K562 (cell line): ENCODE measurements around the gene LAMB4. TPM values are rescaled to one million over a fixed set of nuclear protein-coding genes. Genes with fewer than 3 reads are reported as not detected.

Experiments used
- ATAC-seq: fragments of 200-7000 bp; cut with Tn5 transposase; 3 replicates; pipeline ENCODE4 v1.9.1; 2020; ENCODE audit warnings: moderate library complexity
- BruUV-seq: library from RNA; stranded (reverse); fragments of 400-500 nt; replicated peaks from 2 replicates; lab custom pipeline; 2021; lab: Mats Ljungman, UMichigan
- CTCF ChIA-PET: fragments of 300-600 bp; formaldehyde crosslinking; extraction: SDS; loops from one replicate; lab custom pipeline; 2021; ENCODE audit warnings: low intra/inter-chr PET ratio; lab: Yijun Ruan, JAX
- POLR2A ChIA-PET: fragments of 300-600, 350-650 bp; sonication (Branson Sonifier 250); formaldehyde crosslinking; extraction: SDS; loops from one replicate; lab custom pipeline; 2021; ENCODE audit warnings: antibody characterized with exemption, inconsistent platforms; lab: Yijun Ruan, JAX
- DNase-seq, 4 experiments: peaks; one replicate each; pipeline versions ENCODE4 v3.0.0 to v3.0.0-alpha.2; 2011 to 2018; ENCODE audit warnings: low spot score in 3 of 4, mixed read lengths in 3 of 4; ENCODE audit errors: extremely low read depth in 1 of 4
- FAIRE-seq: peaks from 2 replicates; lab custom pipeline; 2011; peaks lifted over from hg19 to GRCh38; lab: Jason Lieb, UNC
- H2AFZ ChIP-seq: 2 replicates; pipeline ENCODE4 v1.6.0; 2011; ENCODE audit warnings: low read depth, low read length, control low read depth, inconsistent platforms
- H3K27ac ChIP-seq: fragments of 200-600 bp; 3 replicates; pipeline ENCODE4 v1.8.0; 2011; ENCODE audit warnings: low read depth, mild to moderate bottlenecking, control low read depth, inconsistent platforms, low read length, moderate library complexity, mixed read lengths; ENCODE audit errors: extremely low read depth
- H3K27me3 ChIP-seq, 2 experiments: fragments of 300-600 bp in 1 of 2; 2 replicates in 1 of 2; 3 replicates in 1 of 2; pipeline versions ENCODE4 v1.6.0 to v1.8.0; 2011; ENCODE audit warnings: inconsistent platforms in 2 of 2, low read length in 2 of 2, mild to moderate bottlenecking in 1 of 2, mixed read lengths in 1 of 2, moderate library complexity in 1 of 2; ENCODE audit not compliant: control insufficient read depth in 2 of 2, insufficient read depth in 2 of 2
- H3K36me3 ChIP-seq: fragments of 300-600 bp; 3 replicates; pipeline ENCODE4 v1.8.0; 2011; ENCODE audit warnings: mild to moderate bottlenecking, low read length, inconsistent platforms; ENCODE audit not compliant: control insufficient read depth, insufficient read depth
- H3K4me1 ChIP-seq, 2 experiments: fragments of 200-600 bp in 1 of 2; replicated peaks in 1 of 2; 2 replicates in 1 of 2; 3 replicates in 1 of 2; pipeline versions ENCODE4 v1.5.1 to v1.8.0; 2011; ENCODE audit warnings: inconsistent platforms in 2 of 2, low read length in 2 of 2, mild to moderate bottlenecking in 1 of 2, mixed read lengths in 1 of 2, moderate library complexity in 1 of 2; ENCODE audit not compliant: control insufficient read depth in 2 of 2, insufficient read depth in 2 of 2
- H3K4me2 ChIP-seq: 2 replicates; pipeline ENCODE4 v1.6.1; 2011; ENCODE audit warnings: low read length, control low read depth, inconsistent platforms, mixed read lengths; ENCODE audit not compliant: insufficient read depth
- H3K4me3 ChIP-seq: fragments of 200-600 bp; sonication (generic), shearing (Covaris generic); 2 replicates; pipeline ENCODE4 v1.5.1; 2016; ENCODE audit warnings: control low read depth, inconsistent platforms
- H3K79me2 ChIP-seq: fragments of 200-600 bp; 3 replicates; pipeline ENCODE4 v1.8.0; 2011; ENCODE audit warnings: low read length, inconsistent platforms; ENCODE audit not compliant: control insufficient read depth, insufficient read depth
- H3K9ac ChIP-seq, 2 experiments: 2 replicates each; pipeline versions ENCODE4 v1.6.0 to v1.6.1; 2011; ENCODE audit warnings: low read depth in 2 of 2, low read length in 2 of 2, control low read depth in 1 of 2, inconsistent platforms in 1 of 2, mild to moderate bottlenecking in 1 of 2, mixed read lengths in 1 of 2; ENCODE audit not compliant: insufficient read depth in 1 of 2
- H3K9me1 ChIP-seq: one replicate; pipeline ENCODE4 v1.6.0; 2011; ENCODE audit warnings: inconsistent platforms, mild to moderate bottlenecking, low read length, moderate library complexity; ENCODE audit not compliant: control insufficient read depth, insufficient read depth
- H3K9me3 ChIP-seq: replicated peaks from 2 replicates; pipeline ENCODE4 v1.5.1; 2011; ENCODE audit warnings: low read depth, low read length, inconsistent platforms; ENCODE audit not compliant: control insufficient read depth, insufficient read depth
- H4K20me1 ChIP-seq: replicated peaks from 2 replicates; pipeline ENCODE4 v1.6.1; 2011; ENCODE audit warnings: low read length, inconsistent platforms, mixed read lengths; ENCODE audit not compliant: control insufficient read depth, insufficient read depth
- ESRRB ChIP-seq: fragments of 250-450 bp; sonication (Bioruptor Pico); IDR thresholded peaks from 2 replicates; pipeline ENCODE4 v1.5.0; 2020; ENCODE audit warnings: mild to moderate bottlenecking, moderate library complexity, borderline replicate concordance
- SNIP1 ChIP-seq: fragments of 450-650 bp; IDR thresholded peaks from 2 replicates; pipeline ENCODE4 v1.7.1; 2017; ENCODE audit warnings: low read depth, mild to moderate bottlenecking
- ZNF24 ChIP-seq: fragments of 450-650 bp; IDR thresholded peaks from 2 replicates; pipeline ENCODE4 v1.6.1; 2016
- WGBS: fragments of 100-300 bp; shearing (Covaris generic); methylation state at CpG from one replicate; pipeline ENCODE4 v1.1.6; 2016; ENCODE audit warnings: low coverage, mixed read lengths; ENCODE audit not compliant: insufficient coverage; ENCODE audit errors: missing lambda C conversion rate; 5-methylcytosine and 5-hydroxymethylcytosine counted together
- in situ Hi-C: fragments of 300-500 bp; cut with MboI; formaldehyde crosslinking; loops from 4 replicates; pipeline ENCODE4 v1.15.0; 2018; ENCODE audit warnings: inconsistent platforms, mixed read lengths
- intact Hi-C: fragments of 100-400 bp; cut with micrococcal nuclease; formaldehyde crosslinking; loops from 2 replicates; pipeline ENCODE4 v1.14.2; 2022
- polyA plus RNA-seq, 8 experiments: library from polyadenylated mRNA; depleted of rRNA in 4 of 8; stranded (reverse) in 5 of 8; unstranded in 3 of 8; fragments of >200 nt; fragmentation: Nextera tagmentation in 2 of 8; fragmentation: Illumina TruSeq in 1 of 8; extraction: Ambion mirVana in 2 of 8; extraction: Trizol in 1 of 8; gene quantifications; 2 replicates each; pipeline versions ENCODE4 v1.2.1 to v1.2.3, GENCODE V29; 2011 to 2014; ENCODE audit warnings: inconsistent platforms in 1 of 8, missing spikeins in 1 of 8
- total RNA-seq, 7 experiments: library from RNA; depleted of rRNA in 6 of 7; stranded (reverse); fragments of >200 nt in 6 of 7; fragmentation: Illumina TruSeq in 2 of 7; extraction: Trizol in 2 of 7; gene quantifications; 2 replicates each; pipeline versions ENCODE4 v1.2.1 to v1.2.3, GENCODE V29; 2011 to 2021; ENCODE audit warnings: low replicate concordance in 1 of 7
- TF ChIP-seq, protein P1 (sequence below), 3 experiments: IDR thresholded peaks in 2 of 3; conservative IDR thresholded peaks in 1 of 3; 2 replicates each; pipeline ENCODE4 v1.5.1; 2011 to 2012; ENCODE audit warnings: low read length in 3 of 3, mild to moderate bottlenecking in 3 of 3, control low read depth in 2 of 3, improper control_type of control experiment in 1 of 3, inconsistent platforms in 1 of 3, low read depth in 1 of 3, mixed read lengths in 1 of 3, moderate library complexity in 1 of 3; ENCODE audit not compliant: insufficient read depth in 2 of 3

The LAMB4 gene
- total and polyA plus RNA-seq, 9 of the 15 experiments (the other 6 are each of a cell fraction or from before 2014, with no cell fraction given) = 0.06 to 0.13 (median 0.07) TPM; not detected in 6

DNA sequence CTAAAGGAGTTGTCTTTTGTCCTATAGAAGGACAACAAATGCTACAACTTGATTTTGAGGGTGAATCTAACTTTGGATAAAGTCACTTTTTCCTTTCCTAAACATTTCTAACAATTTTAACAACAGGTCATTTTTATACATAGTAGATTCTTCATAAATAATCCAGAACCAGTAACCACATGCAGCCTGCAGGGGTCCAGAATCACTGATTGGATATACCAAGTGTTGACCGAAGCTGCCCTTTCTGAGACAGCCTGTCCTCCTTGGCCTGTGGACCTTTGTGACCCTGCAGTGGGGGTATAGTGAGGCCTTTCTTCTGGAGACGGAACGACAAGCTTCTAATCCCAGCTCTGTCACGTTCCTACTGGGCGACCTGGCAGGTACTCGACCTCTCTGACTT lies 34.8 kb upstream of the LAMB4 start:
- ATAC-seq (peak; percentile 81), DNase-seq (no peak), FAIRE-seq (no peak)
- Histone ChIP-seq H3K9me3 (no peaks in the 10 kb centered on the region), H3K4me2 (no peak overlapping the region), H2AFZ (no peak overlapping the region), H3K79me2 (no peaks in the 10 kb centered on the region), H3K4me1 (no peaks in the 10 kb centered on the region), H4K20me1 (no peaks in the 10 kb centered on the region), H3K36me3 (no peaks in the 10 kb centered on the region), H3K9ac (no peak overlapping the region), H3K9me1 (no peaks in the 10 kb centered on the region), H3K27ac (no peak overlapping the region), H3K4me3 (no peak overlapping the region), H3K27me3 (no peaks in the 10 kb centered on the region)
- BruUV-seq = no TSS peak
- 13% methylated on average over 6 of the region's 6 CpGs for WGBS
- ChIA-PET POLR2A (interaction anchor here (0.6 to 0.7 kb wide), 3 partner anchors 9 to 218 kb away, joined by 3 to 4 read pairs (median 3); no protein-coding TSS in a partner anchor), CTCF (no interaction called here)
- in situ Hi-C loops = no loop called here
- intact Hi-C loops = no loop called here
- TF ChIP-seq, protein P1, sequence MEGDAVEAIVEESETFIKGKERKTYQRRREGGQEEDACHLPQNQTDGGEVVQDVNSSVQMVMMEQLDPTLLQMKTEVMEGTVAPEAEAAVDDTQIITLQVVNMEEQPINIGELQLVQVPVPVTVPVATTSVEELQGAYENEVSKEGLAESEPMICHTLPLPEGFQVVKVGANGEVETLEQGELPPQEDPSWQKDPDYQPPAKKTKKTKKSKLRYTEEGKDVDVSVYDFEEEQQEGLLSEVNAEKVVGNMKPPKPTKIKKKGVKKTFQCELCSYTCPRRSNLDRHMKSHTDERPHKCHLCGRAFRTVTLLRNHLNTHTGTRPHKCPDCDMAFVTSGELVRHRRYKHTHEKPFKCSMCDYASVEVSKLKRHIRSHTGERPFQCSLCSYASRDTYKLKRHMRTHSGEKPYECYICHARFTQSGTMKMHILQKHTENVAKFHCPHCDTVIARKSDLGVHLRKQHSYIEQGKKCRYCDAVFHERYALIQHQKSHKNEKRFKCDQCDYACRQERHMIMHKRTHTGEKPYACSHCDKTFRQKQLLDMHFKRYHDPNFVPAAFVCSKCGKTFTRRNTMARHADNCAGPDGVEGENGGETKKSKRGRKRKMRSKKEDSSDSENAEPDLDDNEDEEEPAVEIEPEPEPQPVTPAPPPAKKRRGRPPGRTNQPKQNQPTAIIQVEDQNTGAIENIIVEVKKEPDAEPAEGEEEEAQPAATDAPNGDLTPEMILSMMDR (IDR thresholded peaks at IDR 0.05 in 2 of 3, conservative IDR thresholded peaks at IDR 0.05 in 1 of 3; ENCODE audit: insufficient read depth in 2 of 3, low read depth in 1 of 3, low read length in 3 of 3) = peak in 1 of 3 experiments; percentile 32; a peak in 1 of 6 replicates
- no peak for TF ChIP-seq SNIP1

GRCh38 chr7:108164342-108164741 lies 34.2 kb upstream of the LAMB4 start:
- Histone ChIP-seq H3K4me2 (no peak overlapping the region), H3K36me3 (no peaks in the 10 kb centered on the region), H3K9ac (no peak overlapping the region), H3K27me3 (no peaks in the 10 kb centered on the region), H3K9me3 (no peaks in the 10 kb centered on the region), H3K4me3 (no peak overlapping the region), H2AFZ (no peak overlapping the region), H4K20me1 (no peaks in the 10 kb centered on the region), H3K79me2 (no peaks in the 10 kb centered on the region), H3K9me1 (no peaks in the 10 kb centered on the region), H3K4me1 (no peaks in the 10 kb centered on the region), H3K27ac (no peak overlapping the region)
- in situ Hi-C loops = no loop called here
- TF ChIP-seq ESRRB (CRISPR knock-in tag) (no peak), ZNF24 (no peak)
- CTCF ChIA-PET = no interaction called here
- intact Hi-C loops = no loop called here
- no peak for ATAC-seq
- no peak for DNase-seq
- BruUV-seq = no TSS peak
- WGBS = 57% methylated on average over 6 of the region's 6 CpGs
- POLR2A ChIA-PET = no interaction called here
- FAIRE-seq = no peak
